Stomach (tissue), 19 donors: ENCODE data around the gene NDUFA7. TPM values are rescaled to one million over a fixed set of nuclear protein-coding genes. Genes with fewer than 3 reads are reported as not detected.

Source experiments
- DNase-seq, 2 donors: peaks; one replicate each; pipeline versions ENCODE4 v3.0.0 to v3.0.0-alpha.2; 2013 to 2019
- H3K27ac ChIP-seq, 5 donors: fragments of 200-600 bp in 4 of 5; sonication (generic) in 4 of 5; one replicate each; pipeline ENCODE4 v1.5.1; 2013 to 2019; ENCODE audit warnings: mild to moderate bottlenecking in 1 of 5, moderate library complexity in 1 of 5
- H3K27me3 ChIP-seq, 3 donors: fragments of 200-600 bp; sonication (generic); one replicate each; pipeline ENCODE4 v1.5.1; 2017 to 2019; ENCODE audit warnings: mixed run types in 1 of 3
- H3K36me3 ChIP-seq, 4 donors: fragments of 200-600 bp; sonication (generic); 1 replicate in 3 of 4; 2 replicates in 1 of 4; pipeline ENCODE4 v1.5.1; 2016 to 2019
- H3K4me1 ChIP-seq, 4 donors: fragments of 200-600 bp; sonication (generic); one replicate each; pipeline ENCODE4 v1.5.1; 2016 to 2019
- H3K4me3 ChIP-seq, 4 donors: fragments of 200-600 bp; sonication (generic) in 3 of 4; one replicate each; pipeline ENCODE4 v1.5.1; 2016 to 2019; ENCODE audit warnings: mild to moderate bottlenecking in 1 of 4
- H3K9me3 ChIP-seq, 4 donors: fragments of 200-600 bp; sonication (generic); one replicate each; pipeline ENCODE4 v1.5.1; 2016 to 2019
- EP300 ChIP-seq: sonication (generic); formaldehyde crosslinking; IDR thresholded peaks from one replicate; pipeline ENCODE4 v1.6.1; 2017; ENCODE audit warnings: antibody characterized with exemption
- POLR2A ChIP-seq, 4 donors: fragments of 450-650 bp; IDR thresholded peaks; one replicate each; pipeline ENCODE4 v1.6.1; 2016; ENCODE audit warnings: antibody characterized with exemption in 4 of 4, control low read depth in 2 of 4, mild to moderate bottlenecking in 1 of 4, moderate library complexity in 1 of 4
- POLR2AphosphoS5 ChIP-seq, 3 donors: sonication (generic); formaldehyde crosslinking; IDR thresholded peaks; one replicate each; pipeline ENCODE4 v1.6.1; 2016; ENCODE audit warnings: antibody characterized with exemption in 3 of 3
- WGBS, 5 donors: extraction: QIAGEN DNeasy Blood & Tissue Kit in 3 of 5; methylation state at CpG; one replicate each; pipeline versions ENCODE4 v1.1.5 to v1.1.7; 2013 to 2018; 5-methylcytosine and 5-hydroxymethylcytosine counted together
- intact Hi-C: fragments of 100-400 bp; cut with DNase I; formaldehyde crosslinking; loops from one replicate; pipeline ENCODE4 v1.15.1; 2023; ENCODE audit warnings: low total_unique reads
- long read RNA-seq, 10 donors: transcript quantifications; one replicate each; lab custom pipeline, GENCODE V29; 2026
- polyA plus RNA-seq, 3 donors: library from polyadenylated mRNA; stranded (reverse); fragments of 200-250 nt; gene quantifications; one replicate each; pipeline ENCODE4 v1.2.3, GENCODE V29; 2013
- total RNA-seq, 5 donors: library from RNA; depleted of rRNA; stranded (reverse); fragments of >200 nt; gene quantifications; one replicate each; pipeline versions ENCODE4 v1.1.0 to v1.2.3, GENCODE V29; 2014 to 2016
- TF ChIP-seq, protein P1 (sequence below), 7 experiments: fragments of 450-650 bp in 4 of 7; fragments of 200-600 bp in 3 of 7; sonication (generic) in 3 of 7; IDR thresholded peaks; one replicate each; pipeline ENCODE4 v1.5.1; 2016 to 2019; ENCODE audit warnings: antibody characterized with exemption in 7 of 7, control low read depth in 2 of 7, mild to moderate bottlenecking in 1 of 7
- donor health status: healthy with polysubstance abuse.
- donor health status: Bipolar disorder and iron deficiency.
- donor health status: healthy.

Gene NDUFA7
- 10 to 100 TPM in 2 of 5 donors, 1 to 10 TPM in 3; 3.6 to 13.8 (median 9.6) TPM for total RNA-seq
- polyA plus RNA-seq: 100 to 1,000 TPM; 127 to 171 (median 150) TPM
- long read RNA-seq, donor 1, transcript NDUFA7-201 (4 exons, 601 nt): major isoform, 17 of 18 reads
- long read RNA-seq, donor 1, partial matches to known transcripts: 0 of 18 reads
- long read RNA-seq, donor 1, other reads (novel, unspliced or antisense): 0 of 18 reads
- long read RNA-seq, donor 2, transcript NDUFA7-205 (2 exons, 547 nt): minor isoform, 5 of 18 reads
- long read RNA-seq, donor 2, transcript NDUFA7-201 (4 exons, 601 nt): major isoform, 13 of 18 reads
- long read RNA-seq, donor 2, partial matches to known transcripts: 0 of 18 reads
- long read RNA-seq, donor 2, other reads (novel, unspliced or antisense): 0 of 18 reads
- long read RNA-seq, donor 3, transcript NDUFA7-205 (2 exons, 547 nt): minor isoform, 5 of 21 reads
- long read RNA-seq, donor 3, transcript NDUFA7-201 (4 exons, 601 nt): major isoform, 16 of 21 reads
- long read RNA-seq, donor 3, partial matches to known transcripts: 0 of 21 reads
- long read RNA-seq, donor 3, other reads (novel, unspliced or antisense): 0 of 21 reads
- long read RNA-seq, donor 4, transcript NDUFA7-201 (4 exons, 601 nt): major isoform, 8 of 8 reads
- long read RNA-seq, donor 4, partial matches to known transcripts: 0 of 8 reads
- long read RNA-seq, donor 4, other reads (novel, unspliced or antisense): 0 of 8 reads
- long read RNA-seq, donor 5, transcript NDUFA7-201 (4 exons, 601 nt): major isoform, 46 of 53 reads
- long read RNA-seq, donor 5, transcript NDUFA7-205 (2 exons, 547 nt): minor isoform, 5 of 53 reads
- long read RNA-seq, donor 5, partial matches to known transcripts: 0 of 53 reads
- long read RNA-seq, donor 5, other reads (novel, unspliced or antisense): 0 of 53 reads
- long read RNA-seq, donor 6, transcript NDUFA7-205 (2 exons, 547 nt): minor isoform, 7 of 318 reads
- long read RNA-seq, donor 6, transcript NDUFA7-201 (4 exons, 601 nt): major isoform, 68 of 318 reads
- long read RNA-seq, donor 6, partial matches to known transcripts: 235 of 318 reads
- long read RNA-seq, donor 6, other reads (novel, unspliced or antisense): 7 of 318 reads
- long read RNA-seq, donor 7, transcript NDUFA7-201 (4 exons, 601 nt): major isoform, 41 of 45 reads
- long read RNA-seq, donor 7, partial matches to known transcripts: 0 of 45 reads
- long read RNA-seq, donor 7, other reads (novel, unspliced or antisense): 0 of 45 reads
- long read RNA-seq, donor 8, transcript NDUFA7-201 (4 exons, 601 nt): major isoform, 41 of 54 reads
- long read RNA-seq, donor 8, transcript NDUFA7-205 (2 exons, 547 nt): minor isoform, 8 of 54 reads
- long read RNA-seq, donor 8, partial matches to known transcripts: 5 of 54 reads
- long read RNA-seq, donor 8, other reads (novel, unspliced or antisense): 0 of 54 reads
- long read RNA-seq, donor 9, transcript NDUFA7-201 (4 exons, 601 nt): major isoform, 46 of 63 reads
- long read RNA-seq, donor 9, transcript NDUFA7-205 (2 exons, 547 nt): minor isoform, 10 of 63 reads
- long read RNA-seq, donor 9, partial matches to known transcripts: 7 of 63 reads
- long read RNA-seq, donor 9, other reads (novel, unspliced or antisense): 0 of 63 reads
- long read RNA-seq, donor 10, transcript NDUFA7-201 (4 exons, 601 nt): major isoform, 19 of 20 reads
- long read RNA-seq, donor 10, partial matches to known transcripts: 0 of 20 reads
- long read RNA-seq, donor 10, other reads (novel, unspliced or antisense): 0 of 20 reads

DNA sequence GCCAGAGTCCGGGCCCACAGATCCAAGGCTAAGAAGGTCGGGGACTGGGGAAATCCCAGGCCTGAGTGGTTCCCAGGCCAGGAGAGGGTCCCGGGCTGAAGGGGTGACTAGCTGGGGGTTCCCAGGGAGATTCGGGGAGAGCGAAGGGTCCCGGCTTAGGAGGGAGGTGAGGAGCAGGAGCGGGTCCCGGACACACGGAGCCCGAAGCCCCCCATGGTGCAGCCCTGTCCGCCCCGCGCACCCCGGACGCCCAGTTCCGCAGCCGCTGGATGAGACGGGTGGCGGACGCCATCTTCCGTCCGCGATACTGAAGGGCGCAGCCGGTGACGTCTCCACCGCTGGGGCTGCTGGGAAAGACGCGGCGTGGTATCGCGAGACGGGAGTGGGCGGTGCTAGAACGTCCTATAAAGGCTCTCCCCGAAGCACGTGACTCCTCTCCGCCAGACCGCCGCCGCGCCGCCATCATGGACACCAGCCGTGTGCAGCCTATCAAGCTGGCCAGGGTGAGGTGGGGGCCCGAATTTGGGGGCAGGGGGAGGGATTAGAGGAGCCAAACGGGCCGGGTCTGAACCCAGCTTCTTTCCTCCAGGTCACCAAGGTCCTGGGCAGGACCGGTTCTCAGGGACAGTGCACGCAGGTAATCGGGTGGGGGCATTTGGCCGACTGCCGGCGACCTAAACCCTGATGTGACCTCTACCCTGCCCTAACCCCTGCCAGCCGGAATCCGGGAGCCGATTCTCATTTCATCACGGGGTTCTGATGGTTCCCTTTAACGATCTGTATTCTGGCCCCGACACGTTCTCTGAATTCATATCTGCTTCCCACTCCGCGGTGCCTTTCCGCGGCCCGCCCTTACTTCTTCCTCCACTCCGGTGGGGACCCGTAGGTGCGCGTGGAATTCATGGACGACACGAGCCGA is at the start of gene NDUFA7, which contains the start of gene RPS28:
NDUFA7 (minus strand) TSS at position 309 of the 919 bp plus-strand sequence; CDS start at position 292, 17 bp downstream.
RPS28 (plus strand) TSS at position 430 of the 919 bp plus-strand sequence; CDS start at position 465, 35 bp downstream.
- H3K27me3 ChIP-seq: no peaks in the 10 kb centered on the region
- WGBS, 5 donors: 0 to 1% (median 0%) methylated on average over 41 to 72 of the region's 72 CpGs
- H3K27ac ChIP-seq: peak within 1 kb of the TSS; percentile 91 to 97 (median 93)
- intact Hi-C loops: no loop called here
- H3K4me1 ChIP-seq: peaks cover 20 to 69% (median 37%) of the 10 kb centered on the region in 4 donors
- TF ChIP-seq POLR2A (IDR thresholded peaks at IDR 0.05) (peak in 2 of 4 donors; percentile 81 to 87), EP300 (no peak), POLR2AphosphoS5 (IDR thresholded peaks at IDR 0.05) (peak; percentile 96 to 99 (median 98))
- TF ChIP-seq, protein P1, sequence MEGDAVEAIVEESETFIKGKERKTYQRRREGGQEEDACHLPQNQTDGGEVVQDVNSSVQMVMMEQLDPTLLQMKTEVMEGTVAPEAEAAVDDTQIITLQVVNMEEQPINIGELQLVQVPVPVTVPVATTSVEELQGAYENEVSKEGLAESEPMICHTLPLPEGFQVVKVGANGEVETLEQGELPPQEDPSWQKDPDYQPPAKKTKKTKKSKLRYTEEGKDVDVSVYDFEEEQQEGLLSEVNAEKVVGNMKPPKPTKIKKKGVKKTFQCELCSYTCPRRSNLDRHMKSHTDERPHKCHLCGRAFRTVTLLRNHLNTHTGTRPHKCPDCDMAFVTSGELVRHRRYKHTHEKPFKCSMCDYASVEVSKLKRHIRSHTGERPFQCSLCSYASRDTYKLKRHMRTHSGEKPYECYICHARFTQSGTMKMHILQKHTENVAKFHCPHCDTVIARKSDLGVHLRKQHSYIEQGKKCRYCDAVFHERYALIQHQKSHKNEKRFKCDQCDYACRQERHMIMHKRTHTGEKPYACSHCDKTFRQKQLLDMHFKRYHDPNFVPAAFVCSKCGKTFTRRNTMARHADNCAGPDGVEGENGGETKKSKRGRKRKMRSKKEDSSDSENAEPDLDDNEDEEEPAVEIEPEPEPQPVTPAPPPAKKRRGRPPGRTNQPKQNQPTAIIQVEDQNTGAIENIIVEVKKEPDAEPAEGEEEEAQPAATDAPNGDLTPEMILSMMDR (IDR thresholded peaks at IDR 0.05): peak in 2 of 7 experiments; percentile 33 to 40
- H3K4me3 ChIP-seq: peak within 1 kb of the TSS; percentile 79 to 94 (median 84)
- peaks cover 23 to 42% (median 30%) of the 10 kb centered on the region in 4 donors for H3K36me3 ChIP-seq
- no peaks in the 10 kb centered on the region for H3K9me3 ChIP-seq
- peak; percentile 99 for DNase-seq

- H3K36me3 ChIP-seq: peaks cover 0 to 52% (median 37%) of the 10 kb centered on the region in 4 donors
- H3K9me3 ChIP-seq: no peaks in the 10 kb centered on the region
- TF ChIP-seq, protein P1 (IDR thresholded peaks at IDR 0.05): no peak
- no peak for DNase-seq
- peaks cover 42 to 73% (median 65%) of the 10 kb centered on the region in 4 donors for H3K4me1 ChIP-seq
- intact Hi-C loops: no loop called here
- H3K4me3 ChIP-seq: peak overlapping the region in 1 of 4 donors; percentile 8
- peaks cover 0 to 8% (median 0%) of the 10 kb centered on the region in 3 donors for H3K27me3 ChIP-seq
- 55 to 71% (median 64%) methylated on average over 19 of the region's 19 CpGs for WGBS, 5 donors
- peak overlapping the region in 4 of 5 donors; percentile 8 to 76 (median 62) for H3K27ac ChIP-seq
Measured at GRCh38 chr19:8370176-8371010, 49.2 kb upstream of the NDUFA7 start.
